HEK293 (cell line): Measurements from ENCODE around the gene SH3BP1.

ENCODE experiments used
- CTCF ChIA-PET: fragments of 350-600 bp; formaldehyde crosslinking; extraction: SDS; loops from one replicate; lab custom pipeline; 2021; ENCODE audit warnings: antibody characterized with exemption; lab: Yijun Ruan, JAX
- POLR2A ChIA-PET: fragments of 300-600 bp; formaldehyde crosslinking; extraction: SDS; loops from one replicate; lab custom pipeline; 2020; ENCODE audit warnings: antibody characterized with exemption, inconsistent platforms; lab: Yijun Ruan, JAX
- H3K27ac ChIP-seq: fragments of 200-500 bp; sonication (Bioruptor generic); 2 replicates; pipeline ENCODE4 v1.5.1; 2014; ENCODE audit warnings: low read depth, low read length, control low read depth, inconsistent platforms; ENCODE audit errors: extremely low read depth
- H3K36me3 ChIP-seq, 2 experiments: fragments of 200-500 bp in 1 of 2; sonication (Bioruptor generic) in 1 of 2; 1 replicate in 1 of 2; 2 replicates in 1 of 2; pipeline ENCODE4 v1.5.1; 2014 to 2017; ENCODE audit warnings: inconsistent platforms in 2 of 2, low read length in 2 of 2; ENCODE audit not compliant: control insufficient read depth in 2 of 2, insufficient read depth in 1 of 2
- H3K4me1 ChIP-seq: fragments of 200-500 bp; sonication (Bioruptor generic); 2 replicates; pipeline ENCODE4 v1.5.1; 2014; ENCODE audit warnings: mild to moderate bottlenecking, low read length, inconsistent platforms; ENCODE audit not compliant: control insufficient read depth, insufficient read depth
- H3K4me3 ChIP-seq: 2 replicates; pipeline ENCODE4 v1.5.1; 2011; ENCODE audit warnings: low read depth, mild to moderate bottlenecking, control low read depth, low read length, moderate library complexity
- H3K9me3 ChIP-seq: fragments of 200-500 bp; sonication (Bioruptor generic); 2 replicates; pipeline ENCODE4 v1.5.1; 2014; ENCODE audit warnings: low read depth, low read length, inconsistent platforms; ENCODE audit not compliant: control insufficient read depth, insufficient read depth
- BCL11B ChIP-seq: fragments of 450-650 bp; formaldehyde crosslinking; IDR thresholded peaks from 2 replicates; pipeline ENCODE4 v1.5.1; 2016; ENCODE audit warnings: low read depth, missing biosample characterization, missing genetic modification characterization
- SP3 ChIP-seq: fragments of 450-650 bp; formaldehyde crosslinking; IDR thresholded peaks from 2 replicates; pipeline ENCODE4 v1.5.1; 2016; ENCODE audit warnings: missing biosample characterization, missing genetic modification characterization
- SP7 ChIP-seq: fragments of 450-650 bp; formaldehyde crosslinking; IDR thresholded peaks from 2 replicates; pipeline ENCODE4 v1.5.1; 2016; ENCODE audit warnings: missing biosample characterization, missing genetic modification characterization
- TRIM28 ChIP-seq: IDR thresholded peaks from 2 replicates; pipeline ENCODE4 v1.6.1; 2011; ENCODE audit warnings: low read length, control low read depth, borderline replicate concordance
- ZFHX2 ChIP-seq: fragments of 450-650 bp; formaldehyde crosslinking; conservative IDR thresholded peaks from 2 replicates; pipeline ENCODE4 v1.5.1; 2016; ENCODE audit warnings: missing biosample characterization, missing genetic modification characterization
- ZFP69B ChIP-seq: fragments of 450-650 bp; formaldehyde crosslinking; IDR thresholded peaks from 2 replicates; pipeline ENCODE4 v1.5.1; 2016; ENCODE audit warnings: missing biosample characterization, missing genetic modification characterization
- ZIC2 ChIP-seq: fragments of 450-650 bp; formaldehyde crosslinking; IDR thresholded peaks from 2 replicates; pipeline ENCODE4 v1.5.1; 2016; ENCODE audit warnings: missing biosample characterization, missing genetic modification characterization
- ZNF221 ChIP-seq: fragments of 450-650 bp; formaldehyde crosslinking; IDR thresholded peaks from 2 replicates; pipeline ENCODE4 v1.5.1; 2017; ENCODE audit warnings: missing biosample characterization, missing genetic modification characterization, borderline replicate concordance
- ZNF223 ChIP-seq: fragments of 450-650 bp; formaldehyde crosslinking; IDR thresholded peaks from 2 replicates; pipeline ENCODE4 v1.5.1; 2016; ENCODE audit warnings: missing biosample characterization, missing genetic modification characterization
- ZNF24 ChIP-seq: fragments of 450-650 bp; formaldehyde crosslinking; IDR thresholded peaks from 2 replicates; pipeline ENCODE4 v1.5.1; 2016; ENCODE audit warnings: missing biosample characterization, missing genetic modification characterization
- ZNF366 ChIP-seq: fragments of 450-650 bp; formaldehyde crosslinking; conservative IDR thresholded peaks from 2 replicates; pipeline ENCODE4 v1.5.1; 2016; ENCODE audit warnings: missing biosample characterization, missing genetic modification characterization
- ZNF404 ChIP-seq: fragments of 450-650 bp; formaldehyde crosslinking; IDR thresholded peaks from 2 replicates; pipeline ENCODE4 v1.5.1; 2017; ENCODE audit warnings: missing biosample characterization, missing genetic modification characterization
- ZNF48 ChIP-seq: fragments of 450-650 bp; formaldehyde crosslinking; IDR thresholded peaks from 2 replicates; pipeline ENCODE4 v1.5.1; 2016; ENCODE audit warnings: missing biosample characterization, missing genetic modification characterization
- ZNF501 ChIP-seq: fragments of 450-650 bp; formaldehyde crosslinking; IDR thresholded peaks from 2 replicates; pipeline ENCODE4 v1.5.1; 2016; ENCODE audit warnings: missing biosample characterization, missing genetic modification characterization
- ZNF561 ChIP-seq: fragments of 450-650 bp; IDR thresholded peaks from 2 replicates; pipeline ENCODE4 v1.5.1; 2018; ENCODE audit warnings: missing biosample characterization, missing genetic modification characterization, borderline replicate concordance
- ZNF621 ChIP-seq: fragments of 450-650 bp; formaldehyde crosslinking; IDR thresholded peaks from 2 replicates; pipeline ENCODE4 v1.5.1; 2017; ENCODE audit warnings: missing biosample characterization, missing genetic modification characterization
- ZNF645 ChIP-seq: fragments of 450-650 bp; formaldehyde crosslinking; IDR thresholded peaks from 2 replicates; pipeline ENCODE4; 2016; ENCODE audit warnings: missing biosample characterization, missing genetic modification characterization
- ZXDB ChIP-seq: fragments of 450-650 bp; formaldehyde crosslinking; IDR thresholded peaks from 2 replicates; pipeline ENCODE4 v1.5.1; 2016; ENCODE audit warnings: missing biosample characterization, missing genetic modification characterization
- TF ChIP-seq, protein P1 (sequence below): fragments of 450-650 bp; formaldehyde crosslinking; optimal IDR thresholded peaks from 2 replicates; pipeline ENCODE3; 2016; ENCODE audit warnings: missing biosample characterization, mild to moderate bottlenecking, missing genetic modification characterization
- TF ChIP-seq, protein P2 (sequence below): fragments of 450-650 bp; formaldehyde crosslinking; IDR thresholded peaks from 2 replicates; pipeline ENCODE4 v1.5.1; 2017; ENCODE audit warnings: missing biosample characterization, missing genetic modification characterization

Gene SH3BP1

GRCh38 chr22:37607010-37607934, 32.2 kb upstream of the SH3BP1 start (continued):
- TF ChIP-seq ZNF223 (tag by site-specific recombination) (0 out of 2 replicates have a peak, but pooled peaks have one; percentile 41), ZFHX2 (tag by site-specific recombination) (0 out of 2 replicates have a peak, but pooled peaks have one; percentile 4), ZFP69B (peak; percentile 78), ZNF24 (tag by site-specific recombination) (no peak), ZNF645 (tag by site-specific recombination) (no peak), ZNF366 (tag by site-specific recombination) (peak; percentile 94)
- TF ChIP-seq, protein P1, sequence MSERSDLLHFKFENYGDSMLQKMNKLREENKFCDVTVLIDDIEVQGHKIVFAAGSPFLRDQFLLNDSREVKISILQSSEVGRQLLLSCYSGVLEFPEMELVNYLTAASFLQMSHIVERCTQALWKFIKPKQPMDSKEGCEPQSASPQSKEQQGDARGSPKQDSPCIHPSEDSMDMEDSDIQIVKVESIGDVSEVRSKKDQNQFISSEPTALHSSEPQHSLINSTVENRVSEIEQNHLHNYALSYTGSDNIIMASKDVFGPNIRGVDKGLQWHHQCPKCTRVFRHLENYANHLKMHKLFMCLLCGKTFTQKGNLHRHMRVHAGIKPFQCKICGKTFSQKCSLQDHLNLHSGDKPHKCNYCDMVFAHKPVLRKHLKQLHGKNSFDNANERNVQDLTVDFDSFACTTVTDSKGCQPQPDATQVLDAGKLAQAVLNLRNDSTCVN (tag by site-specific recombination), result peak; percentile 21

- H3K9me3 ChIP-seq, result no peaks in the 10 kb centered on the region
- H3K4me1 ChIP-seq, result peaks cover 8% of the 10 kb centered on the region
- H3K4me3 ChIP-seq, result peak overlapping the region; percentile 96
- peak overlapping the region; percentile 99 for H3K27ac ChIP-seq
- CTCF ChIA-PET, result interaction anchor here (0.7 to 5.6 kb wide), 19 partner anchors 12 to 200 kb away, joined by 3 to 60 read pairs (median 10); partner anchors contain the start of genes GCAT, NOL12, PDXP and SH3BP1
- peaks cover 0 to 3% of the 10 kb centered on the region in 2 experiments; a peak in 2 of 3 replicates for H3K36me3 ChIP-seq
- TF ChIP-seq SP3 (tag by site-specific recombination) (no peak), ZNF221 (no peak), ZNF48 (no peak), SP7 (no peak), ZNF501 (tag by site-specific recombination) (no peak), ZNF561 (tag by site-specific recombination) (peak; percentile 56; the same call in 1 of the 2 replicates), TRIM28 (peak; percentile 73), BCL11B (no peak), ZNF404 (tag by site-specific recombination) (no peak), ZXDB (tag by site-specific recombination) (no peak), ZIC2 (tag by site-specific recombination) (no peak), ZNF621 (tag by site-specific recombination) (no peak)
- TF ChIP-seq, protein P2, sequence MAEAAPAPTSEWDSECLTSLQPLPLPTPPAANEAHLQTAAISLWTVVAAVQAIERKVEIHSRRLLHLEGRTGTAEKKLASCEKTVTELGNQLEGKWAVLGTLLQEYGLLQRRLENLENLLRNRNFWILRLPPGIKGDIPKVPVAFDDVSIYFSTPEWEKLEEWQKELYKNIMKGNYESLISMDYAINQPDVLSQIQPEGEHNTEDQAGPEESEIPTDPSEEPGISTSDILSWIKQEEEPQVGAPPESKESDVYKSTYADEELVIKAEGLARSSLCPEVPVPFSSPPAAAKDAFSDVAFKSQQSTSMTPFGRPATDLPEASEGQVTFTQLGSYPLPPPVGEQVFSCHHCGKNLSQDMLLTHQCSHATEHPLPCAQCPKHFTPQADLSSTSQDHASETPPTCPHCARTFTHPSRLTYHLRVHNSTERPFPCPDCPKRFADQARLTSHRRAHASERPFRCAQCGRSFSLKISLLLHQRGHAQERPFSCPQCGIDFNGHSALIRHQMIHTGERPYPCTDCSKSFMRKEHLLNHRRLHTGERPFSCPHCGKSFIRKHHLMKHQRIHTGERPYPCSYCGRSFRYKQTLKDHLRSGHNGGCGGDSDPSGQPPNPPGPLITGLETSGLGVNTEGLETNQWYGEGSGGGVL (tag by site-specific recombination), result peak; percentile 12; the same call in 1 of the 2 replicates
- TF ChIP-seq, all 188 proteins: peak for 3
- POLR2A ChIA-PET, result interaction anchor here (0.5 to 3.3 kb wide), 41 partner anchors 9 to 571 kb away, joined by 3 to 35 read pairs (median 5); partner anchors contain the start of genes ANKRD54, C22orf23, GCAT and LGALS1
These were observed 31.5 kb upstream of the SH3BP1 start for GRCh38 chr22:37607935-37608476.
